CD4-positive, alpha-beta T cell (primary cell): Measurements from ENCODE around the gene PIGH. TPM values are rescaled to one million over a fixed set of nuclear protein-coding genes. Genes with fewer than 3 reads are reported as not detected.

Experiments
- ATAC-seq: fragments of 200-7000 bp; cut with Tn5 transposase; one replicate; pipeline ENCODE4 v1.10.0; 2022; ENCODE audit warnings: mild to moderate bottlenecking; ENCODE audit not compliant: poor library complexity
- CTCF ChIA-PET: fragments of 350-600 bp; sonication (Branson Sonifier 250); formaldehyde crosslinking; loops from one replicate; lab custom pipeline; 2021; ENCODE audit warnings: antibody characterized with exemption, inconsistent platforms; lab: Charles Lee
- POLR2A ChIA-PET: fragments of 350-600 bp; sonication (Branson Sonifier 250); formaldehyde crosslinking; loops from one replicate; lab custom pipeline; 2021; ENCODE audit warnings: antibody characterized with exemption, inconsistent platforms; lab: Charles Lee
- DNase-seq, 14 experiments: peaks; one replicate each; pipeline ENCODE4 v3.0.0-alpha.2; 2013 to 2020; ENCODE audit warnings: mixed read lengths in 2 of 14
- H3K27ac ChIP-seq, 2 donors: one replicate each; pipeline versions ENCODE4 v1.5.1 to v1.7.0; 2013; ENCODE audit warnings: low read length in 2 of 2, low read depth in 1 of 2, mild to moderate bottlenecking in 1 of 2
- H3K27me3 ChIP-seq, 2 experiments: 1 replicate in 1 of 2; 2 replicates in 1 of 2; pipeline versions ENCODE4 v1.6.1 to v1.7.0; 2013; ENCODE audit warnings: low read length in 2 of 2, control low read depth in 1 of 2, mild to moderate bottlenecking in 1 of 2, moderate library complexity in 1 of 2; ENCODE audit not compliant: insufficient read depth in 2 of 2, control insufficient read depth in 1 of 2
- H3K36me3 ChIP-seq: one replicate; pipeline ENCODE4 v1.6.1; 2013; ENCODE audit warnings: low read length, control low read depth; ENCODE audit not compliant: insufficient read depth
- H3K4me1 ChIP-seq: one replicate; pipeline ENCODE4 v1.6.1; 2013; ENCODE audit warnings: low read length, control low read depth; ENCODE audit not compliant: insufficient read depth
- H3K4me3 ChIP-seq: one replicate; pipeline ENCODE4 v1.5.1; 2013; ENCODE audit warnings: mild to moderate bottlenecking, low read length, moderate library complexity
- H3K9me3 ChIP-seq, 2 experiments: 1 replicate in 1 of 2; 2 replicates in 1 of 2; pipeline versions ENCODE4 v1.6.1 to v1.7.0; 2013; ENCODE audit warnings: low read length in 2 of 2, mild to moderate bottlenecking in 2 of 2, control low read depth in 1 of 2, moderate library complexity in 1 of 2; ENCODE audit not compliant: control insufficient read depth in 1 of 2, insufficient read depth in 1 of 2
- H3K27ac Mint-ChIP-seq: one replicate; pipeline ENCODE4 v1.8.0; 2020; ENCODE audit warnings: mixed read lengths
- H3K27me3 Mint-ChIP-seq: one replicate; pipeline ENCODE4 v1.8.0; 2021; ENCODE audit warnings: mixed read lengths
- H3K36me3 Mint-ChIP-seq: one replicate; pipeline ENCODE4 v1.8.0; 2021; ENCODE audit warnings: low read depth, mixed read lengths
- H3K4me1 Mint-ChIP-seq: one replicate; pipeline ENCODE4 v1.8.0; 2021; ENCODE audit warnings: low read depth, mixed read lengths
- H3K4me3 Mint-ChIP-seq: one replicate; pipeline ENCODE4 v1.8.0; 2020; ENCODE audit warnings: mild to moderate bottlenecking, mixed read lengths
- H3K9me3 Mint-ChIP-seq: one replicate; pipeline ENCODE4 v1.8.0; 2020; ENCODE audit warnings: mixed read lengths
- CTCF ChIP-seq: fragments of 200-600 bp; IDR thresholded peaks from one replicate; pipeline ENCODE4 v1.8.0; 2022; ENCODE audit warnings: antibody characterized with exemption, mild to moderate bottlenecking
- intact Hi-C, 2 experiments: fragments of 100-400 bp; cut with DNase I in 1 of 2; cut with micrococcal nuclease in 1 of 2; formaldehyde crosslinking; loops; one replicate each; pipeline versions ENCODE4 v1.15.1 to v1.9.0; 2023 to 2025; cut with DNase I, micrococcal nuclease
- total RNA-seq, 174 experiments: library from RNA in 2 of 174; stranded (reverse) in 2 of 174; gene quantifications; one replicate each; pipeline ENCODE4 v1.2.3 and lab custom pipeline; 2021 to 2026

Gene PIGH
- total RNA-seq, 2 experiments from 2014 or later: 66.0 to 69.7 TPM

GRCh38 chr14:67641480-67641879 lies 41.4 kb upstream of the PIGH start:
- TF ChIP-seq CTCF: no peak
- Histone ChIP-seq H3K4me1 (no peaks in the 10 kb centered on the region), H3K4me3 (no peak overlapping the region), H3K27ac (no peak overlapping the region), H3K9me3 (no peaks in the 10 kb centered on the region), H3K27me3 (no peaks in the 10 kb centered on the region), H3K36me3 (peaks cover 5% of the 10 kb centered on the region)
- ChIA-PET POLR2A (interaction anchor here (0.7 kb wide), 1 partner anchor 1295 kb away, joined by 3 read pairs; no protein-coding TSS in a partner anchor), CTCF (interaction anchor here (0.6 kb wide), 1 partner anchor 20 kb away, joined by 3 read pairs; no protein-coding TSS in a partner anchor)
- Mint-ChIP-seq H3K4me1 (peaks cover 4% of the 10 kb centered on the region), H3K36me3 (peaks cover 14% of the 10 kb centered on the region), H3K4me3 (no peak overlapping the region), H3K9me3 (no peaks in the 10 kb centered on the region), H3K27me3 (no peaks in the 10 kb centered on the region), H3K27ac (no peak overlapping the region)
- intact Hi-C loops: no loop called here
- DNase-seq (no peak), ATAC-seq (no peak)

- no peak for DNase-seq
- POLR2A ChIA-PET: no interaction called here
Measured at GRCh38 chr14:67638642-67639041, 38.6 kb upstream of the PIGH start.

GRCh38 chr14:67636361-67636919 lies 36.4 kb upstream of the PIGH start:
- intact Hi-C loops: no loop called here
- Histone ChIP-seq H3K27ac (no peak overlapping the region), H3K9me3 (no peaks in the 10 kb centered on the region), H3K4me1 (no peaks in the 10 kb centered on the region), H3K4me3 (no peak overlapping the region), H3K36me3 (no peaks in the 10 kb centered on the region), H3K27me3 (no peaks in the 10 kb centered on the region)
- POLR2A ChIA-PET: no interaction called here
- Mint-ChIP-seq H3K27ac (no peak overlapping the region), H3K9me3 (no peaks in the 10 kb centered on the region), H3K4me1 (no peaks in the 10 kb centered on the region), H3K27me3 (no peaks in the 10 kb centered on the region), H3K36me3 (no peaks in the 10 kb centered on the region), H3K4me3 (no peak overlapping the region)
- CTCF ChIA-PET: no interaction called here
- ATAC-seq (no peak), DNase-seq (no peak)
- TF ChIP-seq CTCF: no peak

More at GRCh38 chr14:67638642-67639041, 38.6 kb upstream of the PIGH start:
- Histone ChIP-seq H3K27ac (no peak overlapping the region), H3K4me3 (no peak overlapping the region), H3K36me3 (no peaks in the 10 kb centered on the region), H3K9me3 (no peaks in the 10 kb centered on the region), H3K4me1 (no peaks in the 10 kb centered on the region), H3K27me3 (no peaks in the 10 kb centered on the region)
- Mint-ChIP-seq H3K27ac (no peak overlapping the region), H3K36me3 (no peaks in the 10 kb centered on the region), H3K9me3 (no peaks in the 10 kb centered on the region), H3K27me3 (no peaks in the 10 kb centered on the region), H3K4me3 (no peak overlapping the region), H3K4me1 (peaks cover 4% of the 10 kb centered on the region)
- ATAC-seq: no peak
- CTCF ChIA-PET: no interaction called here
- intact Hi-C loops: no loop called here
- TF ChIP-seq CTCF: no peak
